K562 (cell line): ENCODE data around the gene GNB2. TPM values are rescaled to one million over a fixed set of nuclear protein-coding genes. Genes with fewer than 3 reads are reported as not detected.

Experiments
- ATAC-seq: fragments of 200-7000 bp; cut with Tn5 transposase; 3 replicates; pipeline ENCODE4 v1.9.1; 2020; ENCODE audit warnings: moderate library complexity
- BruUV-seq: library from RNA; stranded (reverse); fragments of 400-500 nt; replicated peaks from 2 replicates; lab custom pipeline; 2021; lab: Mats Ljungman, UMichigan
- CTCF ChIA-PET: fragments of 300-600 bp; formaldehyde crosslinking; extraction: SDS; loops from one replicate; lab custom pipeline; 2021; ENCODE audit warnings: low intra/inter-chr PET ratio; lab: Yijun Ruan, JAX
- POLR2A ChIA-PET: fragments of 300-600, 350-650 bp; sonication (Branson Sonifier 250); formaldehyde crosslinking; extraction: SDS; loops from one replicate; lab custom pipeline; 2021; ENCODE audit warnings: antibody characterized with exemption, inconsistent platforms; lab: Yijun Ruan, JAX
- DNase-seq, 4 experiments: peaks; one replicate each; pipeline versions ENCODE4 v3.0.0 to v3.0.0-alpha.2; 2011 to 2018; ENCODE audit warnings: low spot score in 3 of 4, mixed read lengths in 3 of 4; ENCODE audit errors: extremely low read depth in 1 of 4
- FAIRE-seq: peaks from 2 replicates; lab custom pipeline; 2011; peaks lifted over from hg19 to GRCh38; lab: Jason Lieb, UNC
- H2AFZ ChIP-seq: 2 replicates; pipeline ENCODE4 v1.6.0; 2011; ENCODE audit warnings: low read depth, low read length, control low read depth, inconsistent platforms
- H3K27ac ChIP-seq: fragments of 200-600 bp; 3 replicates; pipeline ENCODE4 v1.8.0; 2011; ENCODE audit warnings: low read depth, mild to moderate bottlenecking, control low read depth, inconsistent platforms, low read length, moderate library complexity, mixed read lengths; ENCODE audit errors: extremely low read depth
- H3K27me3 ChIP-seq, 2 experiments: fragments of 300-600 bp in 1 of 2; 2 replicates in 1 of 2; 3 replicates in 1 of 2; pipeline versions ENCODE4 v1.6.0 to v1.8.0; 2011; ENCODE audit warnings: inconsistent platforms in 2 of 2, low read length in 2 of 2, mild to moderate bottlenecking in 1 of 2, mixed read lengths in 1 of 2, moderate library complexity in 1 of 2; ENCODE audit not compliant: control insufficient read depth in 2 of 2, insufficient read depth in 2 of 2
- H3K36me3 ChIP-seq: fragments of 300-600 bp; 3 replicates; pipeline ENCODE4 v1.8.0; 2011; ENCODE audit warnings: mild to moderate bottlenecking, low read length, inconsistent platforms; ENCODE audit not compliant: control insufficient read depth, insufficient read depth
- H3K4me1 ChIP-seq, 2 experiments: fragments of 200-600 bp in 1 of 2; replicated peaks in 1 of 2; 2 replicates in 1 of 2; 3 replicates in 1 of 2; pipeline versions ENCODE4 v1.5.1 to v1.8.0; 2011; ENCODE audit warnings: inconsistent platforms in 2 of 2, low read length in 2 of 2, mild to moderate bottlenecking in 1 of 2, mixed read lengths in 1 of 2, moderate library complexity in 1 of 2; ENCODE audit not compliant: control insufficient read depth in 2 of 2, insufficient read depth in 2 of 2
- H3K4me2 ChIP-seq: 2 replicates; pipeline ENCODE4 v1.6.1; 2011; ENCODE audit warnings: low read length, control low read depth, inconsistent platforms, mixed read lengths; ENCODE audit not compliant: insufficient read depth
- H3K4me3 ChIP-seq: fragments of 200-600 bp; sonication (generic), shearing (Covaris generic); 2 replicates; pipeline ENCODE4 v1.5.1; 2016; ENCODE audit warnings: control low read depth, inconsistent platforms
- H3K79me2 ChIP-seq: fragments of 200-600 bp; 3 replicates; pipeline ENCODE4 v1.8.0; 2011; ENCODE audit warnings: low read length, inconsistent platforms; ENCODE audit not compliant: control insufficient read depth, insufficient read depth
- H3K9ac ChIP-seq, 2 experiments: 2 replicates each; pipeline versions ENCODE4 v1.6.0 to v1.6.1; 2011; ENCODE audit warnings: low read depth in 2 of 2, low read length in 2 of 2, control low read depth in 1 of 2, inconsistent platforms in 1 of 2, mild to moderate bottlenecking in 1 of 2, mixed read lengths in 1 of 2; ENCODE audit not compliant: insufficient read depth in 1 of 2
- H3K9me1 ChIP-seq: one replicate; pipeline ENCODE4 v1.6.0; 2011; ENCODE audit warnings: inconsistent platforms, mild to moderate bottlenecking, low read length, moderate library complexity; ENCODE audit not compliant: control insufficient read depth, insufficient read depth
- H3K9me3 ChIP-seq: replicated peaks from 2 replicates; pipeline ENCODE4 v1.5.1; 2011; ENCODE audit warnings: low read depth, low read length, inconsistent platforms; ENCODE audit not compliant: control insufficient read depth, insufficient read depth
- H4K20me1 ChIP-seq: replicated peaks from 2 replicates; pipeline ENCODE4 v1.6.1; 2011; ENCODE audit warnings: low read length, inconsistent platforms, mixed read lengths; ENCODE audit not compliant: control insufficient read depth, insufficient read depth
- BCOR ChIP-seq: fragments of 450-650 bp; IDR thresholded peaks from 2 replicates; pipeline ENCODE4 v1.6.1; 2016
- CBX3 ChIP-seq, 2 experiments: IDR thresholded peaks; 1 replicate in 1 of 2; 2 replicates in 1 of 2; pipeline ENCODE4 v1.6.1; 2012; ENCODE audit warnings: inconsistent platforms in 2 of 2, low read length in 2 of 2, borderline replicate concordance in 1 of 2, control low read depth in 1 of 2
- HDAC1 ChIP-seq, 2 experiments: fragments of 450-650 bp; IDR thresholded peaks; 2 replicates each; pipeline ENCODE4 v1.6.1; 2016 to 2017; ENCODE audit warnings: inconsistent platforms in 1 of 2, mild to moderate bottlenecking in 1 of 2, moderate library complexity in 1 of 2
- KDM1A ChIP-seq, 2 experiments: fragments of 450-650 bp; IDR thresholded peaks; 2 replicates each; pipeline ENCODE4 v1.6.1; 2016; ENCODE audit warnings: mild to moderate bottlenecking in 2 of 2
- NONO ChIP-seq, 2 experiments: fragments of 200-400 bp in 1 of 2; fragments of 450-650 bp in 1 of 2; formaldehyde crosslinking in 1 of 2; IDR thresholded peaks; 2 replicates each; pipeline ENCODE4 v1.6.1; 2017; ENCODE audit warnings: low read depth in 2 of 2, mild to moderate bottlenecking in 2 of 2, moderate library complexity in 2 of 2, low read length in 1 of 2
- RERE ChIP-seq: sonication (generic); formaldehyde crosslinking; IDR thresholded peaks from 2 replicates; pipeline ENCODE4 v1.8.0; 2023; ENCODE audit warnings: missing genetic modification reagents, mild to moderate bottlenecking, borderline replicate concordance
- TEAD4 ChIP-seq, 2 experiments: sonication (generic) in 1 of 2; formaldehyde crosslinking in 1 of 2; IDR thresholded peaks; 2 replicates each; pipeline versions ENCODE4 v1.6.1 to v1.8.0; 2012 to 2022; ENCODE audit warnings: borderline replicate concordance in 1 of 2, inconsistent platforms in 1 of 2, low read length in 1 of 2, mild to moderate bottlenecking in 1 of 2, missing genetic modification reagents in 1 of 2
- ZNF124 ChIP-seq: sonication (generic); formaldehyde crosslinking; IDR thresholded peaks from 2 replicates; pipeline ENCODE4 v1.8.1; 2022; ENCODE audit warnings: missing genetic modification reagents
- WGBS: fragments of 100-300 bp; shearing (Covaris generic); methylation state at CpG from one replicate; pipeline ENCODE4 v1.1.6; 2016; ENCODE audit warnings: low coverage, mixed read lengths; ENCODE audit not compliant: insufficient coverage; ENCODE audit errors: missing lambda C conversion rate; 5-methylcytosine and 5-hydroxymethylcytosine counted together
- in situ Hi-C: fragments of 300-500 bp; cut with MboI; formaldehyde crosslinking; loops from 4 replicates; pipeline ENCODE4 v1.15.0; 2018; ENCODE audit warnings: inconsistent platforms, mixed read lengths
- intact Hi-C: fragments of 100-400 bp; cut with micrococcal nuclease; formaldehyde crosslinking; loops from 2 replicates; pipeline ENCODE4 v1.14.2; 2022
- polyA plus RNA-seq, 8 experiments: library from polyadenylated mRNA; depleted of rRNA in 4 of 8; stranded (reverse) in 5 of 8; unstranded in 3 of 8; fragments of >200 nt; fragmentation: Nextera tagmentation in 2 of 8; fragmentation: Illumina TruSeq in 1 of 8; extraction: Ambion mirVana in 2 of 8; extraction: Trizol in 1 of 8; gene quantifications; 2 replicates each; pipeline versions ENCODE4 v1.2.1 to v1.2.3, GENCODE V29; 2011 to 2014; ENCODE audit warnings: inconsistent platforms in 1 of 8, missing spikeins in 1 of 8
- total RNA-seq, 7 experiments: library from RNA; depleted of rRNA in 6 of 7; stranded (reverse); fragments of >200 nt in 6 of 7; fragmentation: Illumina TruSeq in 2 of 7; extraction: Trizol in 2 of 7; gene quantifications; 2 replicates each; pipeline versions ENCODE4 v1.2.1 to v1.2.3, GENCODE V29; 2011 to 2021; ENCODE audit warnings: low replicate concordance in 1 of 7
- TF ChIP-seq, protein P1 (sequence below): IDR thresholded peaks from 2 replicates; pipeline ENCODE4 v1.6.1; 2016; ENCODE audit warnings: missing genetic modification characterization, missing compliant biosample characterization
- TF ChIP-seq, protein P2 (sequence below): fragments of 450-650 bp; IDR thresholded peaks from 2 replicates; pipeline ENCODE4 v1.6.1; 2017; ENCODE audit warnings: antibody characterized with exemption

Gene GNB2
- total and polyA plus RNA-seq, 9 of the 15 experiments (the other 6 are each of a cell fraction or from before 2014, with no cell fraction given): 0.65 to 320 (median 104) TPM

DNA sequence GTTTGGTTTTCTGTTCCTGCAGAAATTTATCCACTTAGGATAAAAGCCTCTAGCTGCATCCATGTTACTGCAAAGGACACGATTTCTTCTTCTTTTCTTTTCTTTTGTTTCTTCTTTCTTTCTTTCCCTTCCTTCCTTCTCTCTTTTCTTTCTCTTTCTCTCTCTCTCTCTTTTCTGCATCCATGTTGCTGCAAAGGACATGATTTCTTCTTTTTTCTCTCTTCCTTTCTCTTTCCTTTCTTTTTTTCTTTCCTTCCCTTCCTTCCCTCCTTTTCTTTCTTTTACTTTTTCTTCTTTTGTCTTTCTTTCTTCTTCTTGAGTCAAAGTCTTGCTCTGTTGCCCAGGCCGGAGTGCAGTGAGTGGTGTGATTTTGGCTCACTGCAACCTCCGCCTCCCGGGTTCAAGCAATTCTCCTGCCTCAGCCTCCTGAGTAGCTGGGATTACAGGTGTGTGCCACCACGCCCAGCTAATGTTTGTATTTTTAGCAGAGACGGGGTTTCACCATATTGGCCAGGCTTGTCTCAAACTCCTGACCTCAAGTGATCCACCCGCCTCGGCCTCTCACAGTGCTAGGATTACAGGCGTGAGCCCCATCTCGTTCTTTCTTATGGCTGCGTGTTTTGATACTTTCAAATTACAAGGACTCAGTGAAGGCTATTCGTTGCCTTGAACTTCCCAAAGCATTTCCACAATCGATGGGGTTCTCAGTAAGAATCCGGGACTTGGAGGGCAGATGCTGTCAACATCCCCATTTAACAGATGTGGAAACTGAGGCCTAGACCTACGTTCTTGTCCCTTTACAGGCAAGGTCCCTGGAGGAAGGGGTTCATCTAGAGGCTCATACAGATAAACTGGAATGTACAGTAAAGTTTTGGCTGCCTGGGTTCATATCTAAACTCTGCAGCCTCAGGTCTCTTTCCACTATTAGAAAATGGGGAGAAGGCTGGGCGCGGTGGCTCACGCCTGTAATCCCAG, 1.9 kb upstream of the GNB2 start:
- H2AFZ ChIP-seq: no peak overlapping the region
- no peak overlapping the region for H3K9ac ChIP-seq
- WGBS: 70% methylated on average over 14 of the region's 18 CpGs
- peaks cover 4% of the 10 kb centered on the region; the same call in 2 of the 3 replicates for H3K36me3 ChIP-seq
- H3K27me3 ChIP-seq: no peaks in the 10 kb centered on the region
- ChIA-PET POLR2A (interaction anchor here (0.6 to 0.7 kb wide), 2 partner anchors 20 to 202 kb away, joined by 3 read pairs; no protein-coding TSS in a partner anchor), CTCF (no interaction called here)
- no peak overlapping the region for H3K27ac ChIP-seq
- peak; percentile 48 for FAIRE-seq
- DNase-seq: no peak
- ATAC-seq: no peak
- no TSS peak for BruUV-seq
- intact Hi-C loops: loop anchor here (2.0 to 5.0 kb wide), 2 partner anchors 44 to 67 kb away; no protein-coding TSS in a partner anchor
- peaks cover 0 to 36% of the 10 kb centered on the region in 2 experiments; a peak in 4 of 5 replicates for H3K4me1 ChIP-seq
- H3K4me3 ChIP-seq: no peak overlapping the region
- H4K20me1 ChIP-seq: no peaks in the 10 kb centered on the region; the same call in 1 of the 2 replicates
- in situ Hi-C loops: no loop called here
- H3K9me3 ChIP-seq: no peaks in the 10 kb centered on the region
- H3K9me1 ChIP-seq: no peaks in the 10 kb centered on the region
- H3K79me2 ChIP-seq: peaks cover 30% of the 10 kb centered on the region
- H3K4me2 ChIP-seq: no peak overlapping the region
- TF ChIP-seq, protein P1, sequence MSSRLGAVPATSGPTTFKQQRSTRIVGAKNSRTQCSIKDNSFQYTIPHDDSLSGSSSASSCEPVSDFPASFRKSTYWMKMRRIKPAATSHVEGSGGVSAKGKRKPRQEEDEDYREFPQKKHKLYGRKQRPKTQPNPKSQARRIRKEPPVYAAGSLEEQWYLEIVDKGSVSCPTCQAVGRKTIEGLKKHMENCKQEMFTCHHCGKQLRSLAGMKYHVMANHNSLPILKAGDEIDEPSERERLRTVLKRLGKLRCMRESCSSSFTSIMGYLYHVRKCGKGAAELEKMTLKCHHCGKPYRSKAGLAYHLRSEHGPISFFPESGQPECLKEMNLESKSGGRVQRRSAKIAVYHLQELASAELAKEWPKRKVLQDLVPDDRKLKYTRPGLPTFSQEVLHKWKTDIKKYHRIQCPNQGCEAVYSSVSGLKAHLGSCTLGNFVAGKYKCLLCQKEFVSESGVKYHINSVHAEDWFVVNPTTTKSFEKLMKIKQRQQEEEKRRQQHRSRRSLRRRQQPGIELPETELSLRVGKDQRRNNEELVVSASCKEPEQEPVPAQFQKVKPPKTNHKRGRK (tag): peak; percentile 96
- TF ChIP-seq ZNF124 (CRISPR knock-in tag): no peak
- TF ChIP-seq BCOR: peak; percentile 61; the same call in 1 of the 2 replicates
- no peak for TF ChIP-seq NONO (IDR thresholded peaks at IDR 0.05; ENCODE audit: low read depth in 2 of 2, low read length in 1 of 2)
- TF ChIP-seq KDM1A (IDR thresholded peaks at IDR 0.05): peak; percentile 32 to 73; a peak in 3 of 4 replicates
- no peak for TF ChIP-seq TEAD4 (IDR thresholded peaks at IDR 0.05; ENCODE audit: low read length)
- no peak for TF ChIP-seq TEAD4 (CRISPR knock-in tag; IDR thresholded peaks at IDR 0.05; ENCODE audit: borderline replicate concordance)
- TF ChIP-seq RERE (CRISPR knock-in tag): no peak
- TF ChIP-seq, protein P2, sequence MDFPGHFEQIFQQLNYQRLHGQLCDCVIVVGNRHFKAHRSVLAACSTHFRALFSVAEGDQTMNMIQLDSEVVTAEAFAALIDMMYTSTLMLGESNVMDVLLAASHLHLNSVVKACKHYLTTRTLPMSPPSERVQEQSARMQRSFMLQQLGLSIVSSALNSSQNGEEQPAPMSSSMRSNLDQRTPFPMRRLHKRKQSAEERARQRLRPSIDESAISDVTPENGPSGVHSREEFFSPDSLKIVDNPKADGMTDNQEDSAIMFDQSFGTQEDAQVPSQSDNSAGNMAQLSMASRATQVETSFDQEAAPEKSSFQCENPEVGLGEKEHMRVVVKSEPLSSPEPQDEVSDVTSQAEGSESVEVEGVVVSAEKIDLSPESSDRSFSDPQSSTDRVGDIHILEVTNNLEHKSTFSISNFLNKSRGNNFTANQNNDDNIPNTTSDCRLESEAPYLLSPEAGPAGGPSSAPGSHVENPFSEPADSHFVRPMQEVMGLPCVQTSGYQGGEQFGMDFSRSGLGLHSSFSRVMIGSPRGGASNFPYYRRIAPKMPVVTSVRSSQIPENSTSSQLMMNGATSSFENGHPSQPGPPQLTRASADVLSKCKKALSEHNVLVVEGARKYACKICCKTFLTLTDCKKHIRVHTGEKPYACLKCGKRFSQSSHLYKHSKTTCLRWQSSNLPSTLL: peak; percentile 44; the same call in 1 of the 2 replicates
- TF ChIP-seq CBX3 (IDR thresholded peaks at IDR 0.05; ENCODE audit: borderline replicate concordance in 1 of 2, low read length in 2 of 2): no peak
- peak in 1 of 2 experiments; percentile 30; a peak in 1 of 4 replicates for TF ChIP-seq HDAC1 (IDR thresholded peaks at IDR 0.05)
